Activated CD8-positive, alpha-beta T cell treated with anti-CD3 and anti-CD28 coated beads for 36 hours (primary cell): ENCODE data around the gene GNB1. TPM values are rescaled to one million over a fixed set of nuclear protein-coding genes. Genes with fewer than 3 reads are reported as not detected.

Experiments
- ATAC-seq: fragments of 200-7000 bp; cut with Tn5 transposase; one replicate; pipeline ENCODE4 v1.10.0; 2021; ENCODE audit warnings: mild to moderate bottlenecking, moderate library complexity
- CTCF ChIA-PET: fragments of 350-600 bp; sonication (Branson Sonifier 250); formaldehyde crosslinking; loops from one replicate; lab custom pipeline; 2021; ENCODE audit warnings: antibody characterized with exemption; lab: Charles Lee
- POLR2A ChIA-PET: fragments of 350-600 bp; sonication (Branson Sonifier 250); formaldehyde crosslinking; loops from one replicate; lab custom pipeline; 2021; ENCODE audit warnings: antibody characterized with exemption; lab: Charles Lee
- DNase-seq: peaks from one replicate; pipeline ENCODE4 v3.0.0-alpha.2; 2020
- H3K27ac Mint-ChIP-seq: one replicate; pipeline ENCODE4 v1.8.0; 2021; ENCODE audit warnings: mild to moderate bottlenecking, mixed read lengths
- H3K27me3 Mint-ChIP-seq: one replicate; pipeline ENCODE4 v1.8.0; 2021; ENCODE audit warnings: mixed read lengths
- H3K36me3 Mint-ChIP-seq: one replicate; pipeline ENCODE4 v1.8.0; 2021; ENCODE audit warnings: low read depth, mixed read lengths
- H3K4me1 Mint-ChIP-seq: one replicate; pipeline ENCODE4 v1.8.0; 2021; ENCODE audit warnings: low read depth, mixed read lengths
- H3K4me3 Mint-ChIP-seq: one replicate; pipeline ENCODE4 v1.8.0; 2021; ENCODE audit warnings: mild to moderate bottlenecking, moderate library complexity, mixed read lengths
- H3K9me3 Mint-ChIP-seq: one replicate; pipeline ENCODE4 v1.8.0; 2021; ENCODE audit warnings: mixed read lengths
- CTCF ChIP-seq: fragments of 200-600 bp; IDR thresholded peaks from one replicate; pipeline ENCODE4 v1.8.0; 2022; ENCODE audit warnings: antibody characterized with exemption, mild to moderate bottlenecking
- intact Hi-C: fragments of 100-400 bp; cut with micrococcal nuclease; formaldehyde crosslinking; loops from one replicate; pipeline ENCODE4 v1.10.0; 2022
- total RNA-seq, 2 experiments: library from RNA; stranded (reverse); gene quantifications; one replicate each; pipeline ENCODE4 v1.2.3, GENCODE V29; 2021

GNB1 gene
- total RNA-seq, 2 experiments from 2014 or later: 318 to 330 TPM

- intact Hi-C loops: no loop called here
- H3K4me1 Mint-ChIP-seq: peaks cover 5% of the 10 kb centered on the region
- ATAC-seq (no peak), DNase-seq (no peak)
- no peaks in the 10 kb centered on the region for H3K9me3 Mint-ChIP-seq
- POLR2A ChIA-PET: interaction anchor here (0.9 kb wide), 1 partner anchor 285 kb away, joined by 3 read pairs; no protein-coding TSS in a partner anchor
- TF ChIP-seq CTCF: no peak
- CTCF ChIA-PET: no interaction called here
- peaks cover 3% of the 10 kb centered on the region for H3K27me3 Mint-ChIP-seq
- H3K27ac Mint-ChIP-seq: no peak within 1 kb of the TSS
- no peak within 1 kb of the TSS for H3K4me3 Mint-ChIP-seq
- H3K36me3 Mint-ChIP-seq: no peaks in the 10 kb centered on the region
Observed at GRCh38 chr1:1914971-1915692, 24.2 kb upstream of the GNB1 start, which contains the start of gene CALML6. CALML6 (plus strand) TSS chr1:1915260; CDS start chr1:1915281, 21 bp downstream.

- ChIA-PET POLR2A (interaction anchor here (0.9 kb wide), 1 partner anchor 284 kb away, joined by 3 read pairs; no protein-coding TSS in a partner anchor), CTCF (no interaction called here)
- H3K9me3 Mint-ChIP-seq: no peaks in the 10 kb centered on the region
- TF ChIP-seq CTCF: no peak
- peaks cover 3% of the 10 kb centered on the region for H3K27me3 Mint-ChIP-seq
- H3K36me3 Mint-ChIP-seq: no peaks in the 10 kb centered on the region
- H3K27ac Mint-ChIP-seq: no peak overlapping the region
- H3K4me3 Mint-ChIP-seq: no peak overlapping the region
- intact Hi-C loops: no loop called here
- DNase-seq (no peak), ATAC-seq (no peak)
- H3K4me1 Mint-ChIP-seq: peaks cover 9% of the 10 kb centered on the region
Observed at GRCh38 chr1:1914101-1914970, 23.4 kb upstream of the GNB1 start.

- TF ChIP-seq CTCF: no peak
- ATAC-seq (no peak), DNase-seq (no peak)
- peaks cover 10% of the 10 kb centered on the region for H3K4me1 Mint-ChIP-seq
- H3K36me3 Mint-ChIP-seq: no peaks in the 10 kb centered on the region
- peaks cover 3% of the 10 kb centered on the region for H3K27me3 Mint-ChIP-seq
- CTCF ChIA-PET: interaction anchor here (1.1 kb wide), 1 partner anchor 26 kb away, joined by 3 read pairs; no protein-coding TSS in a partner anchor
- POLR2A ChIA-PET: no interaction called here
- H3K9me3 Mint-ChIP-seq: no peaks in the 10 kb centered on the region
- no peak overlapping the region for H3K27ac Mint-ChIP-seq
- intact Hi-C loops: no loop called here
- no peak overlapping the region for H3K4me3 Mint-ChIP-seq
Observed at GRCh38 chr1:1911350-1912041, 20.6 kb upstream of the GNB1 start.

- intact Hi-C loops: no loop called here
Observed at GRCh38 chr1:1910651-1911331, 19.9 kb upstream of the GNB1 start.

More at GRCh38 chr1:1910651-1911331, 19.9 kb upstream of the GNB1 start:
- peak overlapping the region; percentile 75 for H3K4me3 Mint-ChIP-seq
- TF ChIP-seq CTCF: no peak
- no peak overlapping the region for H3K27ac Mint-ChIP-seq
- no peaks in the 10 kb centered on the region for H3K9me3 Mint-ChIP-seq
- peaks cover 13% of the 10 kb centered on the region for H3K4me1 Mint-ChIP-seq
- peaks cover 3% of the 10 kb centered on the region for H3K27me3 Mint-ChIP-seq
- DNase-seq: no peak
- POLR2A ChIA-PET: no interaction called here
- no peak for ATAC-seq
- no peaks in the 10 kb centered on the region for H3K36me3 Mint-ChIP-seq
- CTCF ChIA-PET: interaction anchor here (1.1 to 5.4 kb wide), 2 partner anchors 26 to 134 kb away, joined by 3 to 31 read pairs; no protein-coding TSS in a partner anchor
